ENCODE measurements around the gene ZNF576. TPM values are rescaled to one million over a fixed set of nuclear protein-coding genes. Genes with fewer than 3 reads are reported as not detected.
"Not testable (repeated sequence)": the region's sequence is repeated elsewhere in the genome, so short reads cannot be mapped to it uniquely, and the experiment has no call there.

The ZNF576 gene
- total RNA-seq, 1 experiment from 2014 or later = 43.9 TPM

- no peak for DNase-seq (ENCODE audit: low read depth)
- in situ Hi-C loops (cut with HindIII; ENCODE audit: low pct_unique_long_range_greater_than_20kb, low sequenced_read_pairs) = no loop called here
These were observed 26.1 kb upstream of the ZNF576 start for GRCh38 chr19:43570174-43570791.

- peak; percentile 84 for DNase-seq (ENCODE audit: low read depth)
- in situ Hi-C loops (cut with HindIII; ENCODE audit: low pct_unique_long_range_greater_than_20kb, low sequenced_read_pairs) = no loop called here
These were observed 24.2 kb upstream of the ZNF576 start for GRCh38 chr19:43572171-43572588.

- peak; percentile 60 for DNase-seq (ENCODE audit: low read depth)
- in situ Hi-C loops (cut with HindIII; ENCODE audit: low pct_unique_long_range_greater_than_20kb, low sequenced_read_pairs) = no loop called here
These were observed 21.8 kb upstream of the ZNF576 start for GRCh38 chr19:43574424-43575155.

- DNase-seq (ENCODE audit: low read depth) = peak; percentile 99
- in situ Hi-C loops (cut with HindIII; ENCODE audit: low pct_unique_long_range_greater_than_20kb, low sequenced_read_pairs) = no loop called here
These were observed 21.0 kb upstream of the ZNF576 start, which contains the start of the genes PINLYP and XRCC1 for GRCh38 chr19:43575156-43575950. TSS of gene PINLYP (plus strand) at chr19:43575801. CDS start at chr19:43577192, 1,391 bp downstream. TSS of gene XRCC1 (minus strand) at chr19:43575527. CDS start at chr19:43575458, 69 bp downstream.

GRCh38 chr19:43575955-43576878 is 20.2 kb upstream of the ZNF576 start:
- in situ Hi-C loops (cut with HindIII; ENCODE audit: low pct_unique_long_range_greater_than_20kb, low sequenced_read_pairs) = no loop called here
- no peak for DNase-seq (ENCODE audit: low read depth)

- DNase-seq (ENCODE audit: low read depth) = no peak
- in situ Hi-C loops (cut with HindIII; ENCODE audit: low pct_unique_long_range_greater_than_20kb, low sequenced_read_pairs) = no loop called here
These were observed 17.6 kb upstream of the ZNF576 start for GRCh38 chr19:43578787-43579186.

GRCh38 chr19:43581467-43581866 is 14.9 kb upstream of the ZNF576 start:
- DNase-seq (ENCODE audit: low read depth) = no peak
- in situ Hi-C loops (cut with HindIII; ENCODE audit: low pct_unique_long_range_greater_than_20kb, low sequenced_read_pairs) = no loop called here

GRCh38 chr19:43582495-43582894 is 13.9 kb upstream of the ZNF576 start:
- in situ Hi-C loops (cut with HindIII; ENCODE audit: low pct_unique_long_range_greater_than_20kb, low sequenced_read_pairs) = no loop called here

GRCh38 chr19:43584484-43584883 is 11.9 kb upstream of the ZNF576 start:
- in situ Hi-C loops (cut with HindIII; ENCODE audit: low pct_unique_long_range_greater_than_20kb, low sequenced_read_pairs) = no loop called here
- DNase-seq (ENCODE audit: low read depth) = no peak

More at GRCh38 chr19:43582495-43582894, 13.9 kb upstream of the ZNF576 start:
- DNase-seq (ENCODE audit: low read depth) = no peak

- no peak for DNase-seq (ENCODE audit: low read depth)
- in situ Hi-C loops (cut with HindIII; ENCODE audit: low pct_unique_long_range_greater_than_20kb, low sequenced_read_pairs) = no loop called here
These were observed 10.0 kb upstream of the ZNF576 start for GRCh38 chr19:43586346-43586745.

- DNase-seq (ENCODE audit: low read depth); in situ Hi-C loops (cut with HindIII; ENCODE audit: low pct_unique_long_range_greater_than_20kb, low sequenced_read_pairs): not testable (repeated sequence)
These were observed 9.4 kb upstream of the ZNF576 start for GRCh38 chr19:43587029-43587428.

GRCh38 chr19:43589277-43589676 is 7.1 kb upstream of the ZNF576 start:
- no peak for DNase-seq (ENCODE audit: low read depth)
- in situ Hi-C loops (cut with HindIII; ENCODE audit: low pct_unique_long_range_greater_than_20kb, low sequenced_read_pairs) = no loop called here

- DNase-seq (ENCODE audit: low read depth) = no peak
- in situ Hi-C loops (cut with HindIII; ENCODE audit: low pct_unique_long_range_greater_than_20kb, low sequenced_read_pairs) = no loop called here
These were observed 6.7 kb upstream of the ZNF576 start for GRCh38 chr19:43589678-43590077.

- no peak for DNase-seq (ENCODE audit: low read depth)
- in situ Hi-C loops (cut with HindIII; ENCODE audit: low pct_unique_long_range_greater_than_20kb, low sequenced_read_pairs) = no loop called here
These were observed 4.3 kb upstream of the ZNF576 start for GRCh38 chr19:43591904-43592772.

- in situ Hi-C loops (cut with HindIII; ENCODE audit: low pct_unique_long_range_greater_than_20kb, low sequenced_read_pairs) = no loop called here
- DNase-seq (ENCODE audit: low read depth) = no peak
These were observed 3.5 kb upstream of the ZNF576 start for GRCh38 chr19:43592800-43593350.

- in situ Hi-C loops (cut with HindIII; ENCODE audit: low pct_unique_long_range_greater_than_20kb, low sequenced_read_pairs) = no loop called here
- DNase-seq (ENCODE audit: low read depth) = no peak
These were observed 2.2 kb upstream of the ZNF576 start for GRCh38 chr19:43594081-43594697.
